Activated CD8-positive, alpha-beta T cell treated with anti-CD3 and anti-CD28 coated beads for 36 hours (primary cell): ENCODE data around the gene TGDS. TPM values are rescaled to one million over a fixed set of nuclear protein-coding genes. Genes with fewer than 3 reads are reported as not detected.
A peak's percentile ranks its signal among the peaks of the same experiment; 100 is the strongest.

Experiments
- ATAC-seq: fragments of 200-7000 bp; cut with Tn5 transposase; one replicate; pipeline ENCODE4 v1.10.0; 2021; ENCODE audit warnings: mild to moderate bottlenecking, moderate library complexity
- CTCF ChIA-PET: fragments of 350-600 bp; sonication (Branson Sonifier 250); formaldehyde crosslinking; loops from one replicate; lab custom pipeline; 2021; ENCODE audit warnings: antibody characterized with exemption; lab: Charles Lee
- POLR2A ChIA-PET: fragments of 350-600 bp; sonication (Branson Sonifier 250); formaldehyde crosslinking; loops from one replicate; lab custom pipeline; 2021; ENCODE audit warnings: antibody characterized with exemption; lab: Charles Lee
- DNase-seq: peaks from one replicate; pipeline ENCODE4 v3.0.0-alpha.2; 2020
- H3K27ac Mint-ChIP-seq: one replicate; pipeline ENCODE4 v1.8.0; 2021; ENCODE audit warnings: mild to moderate bottlenecking, mixed read lengths
- H3K27me3 Mint-ChIP-seq: one replicate; pipeline ENCODE4 v1.8.0; 2021; ENCODE audit warnings: mixed read lengths
- H3K36me3 Mint-ChIP-seq: one replicate; pipeline ENCODE4 v1.8.0; 2021; ENCODE audit warnings: low read depth, mixed read lengths
- H3K4me1 Mint-ChIP-seq: one replicate; pipeline ENCODE4 v1.8.0; 2021; ENCODE audit warnings: low read depth, mixed read lengths
- H3K4me3 Mint-ChIP-seq: one replicate; pipeline ENCODE4 v1.8.0; 2021; ENCODE audit warnings: mild to moderate bottlenecking, moderate library complexity, mixed read lengths
- H3K9me3 Mint-ChIP-seq: one replicate; pipeline ENCODE4 v1.8.0; 2021; ENCODE audit warnings: mixed read lengths
- CTCF ChIP-seq: fragments of 200-600 bp; IDR thresholded peaks from one replicate; pipeline ENCODE4 v1.8.0; 2022; ENCODE audit warnings: antibody characterized with exemption, mild to moderate bottlenecking
- intact Hi-C: fragments of 100-400 bp; cut with micrococcal nuclease; formaldehyde crosslinking; loops from one replicate; pipeline ENCODE4 v1.10.0; 2022
- total RNA-seq, 2 experiments: library from RNA; stranded (reverse); gene quantifications; one replicate each; pipeline ENCODE4 v1.2.3, GENCODE V29; 2021

TGDS gene
- total RNA-seq, 2 experiments from 2014 or later: 24.0 to 27.0 TPM

DNA sequence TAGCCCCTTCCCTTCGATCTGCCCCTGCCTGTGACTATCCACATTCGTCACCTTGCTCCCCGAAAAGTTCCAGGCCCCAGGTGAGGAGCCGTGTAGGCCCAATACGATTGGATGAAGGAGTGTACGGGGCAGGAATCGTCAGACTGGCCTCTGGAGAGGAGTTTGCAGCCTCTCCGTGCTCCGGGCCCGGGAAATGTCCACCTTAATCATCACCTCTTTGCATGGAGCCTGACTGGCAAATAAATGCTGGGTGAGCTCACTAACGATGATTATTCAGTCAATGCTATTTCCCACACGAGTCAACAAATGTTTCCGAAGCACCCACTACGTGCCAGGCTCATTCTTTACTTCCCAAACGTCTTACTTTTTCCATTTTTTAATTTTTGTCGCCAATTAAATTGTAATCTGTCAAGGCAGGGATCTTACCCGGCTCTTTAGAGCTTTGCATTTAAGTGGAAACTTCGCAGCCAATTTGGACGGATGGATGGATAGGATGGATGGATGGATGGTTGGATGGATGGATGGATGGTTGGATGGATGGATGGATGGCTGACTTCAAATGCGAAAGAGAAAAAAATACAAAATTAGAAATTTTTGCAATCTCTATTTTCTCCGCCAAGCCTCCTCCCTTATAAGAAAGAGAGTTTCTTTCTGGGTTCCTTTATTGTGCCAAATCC lies 45.8 kb downstream of the TGDS start:
- H3K36me3 Mint-ChIP-seq: peaks cover 3% of the 10 kb centered on the region
- peaks cover 15% of the 10 kb centered on the region for H3K4me1 Mint-ChIP-seq
- intact Hi-C loops: no loop called here
- no peak for TF ChIP-seq CTCF
- peaks cover 3% of the 10 kb centered on the region for H3K27me3 Mint-ChIP-seq
- POLR2A ChIA-PET: interaction anchor here (1.1 to 3.3 kb wide), 5 partner anchors 15 to 52 kb away, joined by 3 to 27 read pairs (median 5); partner anchors contain the start of genes GPR180 and TGDS
- CTCF ChIA-PET: interaction anchor here (0.8 to 3.9 kb wide), 5 partner anchors 10 to 115 kb away, joined by 3 to 26 read pairs (median 4); no protein-coding TSS in a partner anchor
- peak overlapping the region; percentile 85 for H3K4me3 Mint-ChIP-seq
- H3K27ac Mint-ChIP-seq: peak overlapping the region; percentile 98
- peak; percentile 1 for ATAC-seq
- DNase-seq: no peak
- no peaks in the 10 kb centered on the region for H3K9me3 Mint-ChIP-seq

GRCh38 chr13:94549232-94550061 lies 46.5 kb downstream of the TGDS start:
- Mint-ChIP-seq H3K4me1 (peaks cover 15% of the 10 kb centered on the region), H3K4me3 (peak overlapping the region; percentile 85), H3K36me3 (peaks cover 3% of the 10 kb centered on the region), H3K27me3 (peaks cover 3% of the 10 kb centered on the region), H3K27ac (peak overlapping the region; percentile 98), H3K9me3 (no peaks in the 10 kb centered on the region)
- CTCF ChIA-PET: interaction anchor here (0.7 to 3.9 kb wide), 8 partner anchors 11 to 114 kb away, joined by 3 to 26 read pairs (median 4); no protein-coding TSS in a partner anchor
- intact Hi-C loops: loop anchor here (5.0 kb wide), 2 partner anchors 48 to 112 kb away; partner anchors contain the start of gene TGDS
- DNase-seq (peak; percentile 95), ATAC-seq (peak; percentile 93)
- POLR2A ChIA-PET: interaction anchor here (0.7 to 3.3 kb wide), 9 partner anchors 14 to 121 kb away, joined by 3 to 27 read pairs (median 5); partner anchors contain the start of genes GPR180 and TGDS
- no peak for TF ChIP-seq CTCF

- Mint-ChIP-seq H3K4me1 (peaks cover 15% of the 10 kb centered on the region), H3K9me3 (no peaks in the 10 kb centered on the region), H3K27me3 (peaks cover 3% of the 10 kb centered on the region), H3K4me3 (peak overlapping the region; percentile 85), H3K36me3 (peaks cover 3% of the 10 kb centered on the region), H3K27ac (peak overlapping the region; percentile 98)
- intact Hi-C loops: loop anchor here (5.0 kb wide), 2 partner anchors 48 to 112 kb away; partner anchors contain the start of gene TGDS
- POLR2A ChIA-PET: interaction anchor here (0.7 to 3.3 kb wide), 9 partner anchors 14 to 121 kb away, joined by 3 to 27 read pairs (median 5); partner anchors contain the start of genes GPR180 and TGDS
- CTCF ChIA-PET: interaction anchor here (0.7 to 3.9 kb wide), 8 partner anchors 18 to 748 kb away, joined by 3 to 26 read pairs (median 3); partner anchors contain the start of gene TGDS
- no peak for TF ChIP-seq CTCF
- DNase-seq: peak; percentile 63
- ATAC-seq: peak; percentile 43
These were observed 47.1 kb downstream of the TGDS start for GRCh38 chr13:94548821-94549231.

DNA sequence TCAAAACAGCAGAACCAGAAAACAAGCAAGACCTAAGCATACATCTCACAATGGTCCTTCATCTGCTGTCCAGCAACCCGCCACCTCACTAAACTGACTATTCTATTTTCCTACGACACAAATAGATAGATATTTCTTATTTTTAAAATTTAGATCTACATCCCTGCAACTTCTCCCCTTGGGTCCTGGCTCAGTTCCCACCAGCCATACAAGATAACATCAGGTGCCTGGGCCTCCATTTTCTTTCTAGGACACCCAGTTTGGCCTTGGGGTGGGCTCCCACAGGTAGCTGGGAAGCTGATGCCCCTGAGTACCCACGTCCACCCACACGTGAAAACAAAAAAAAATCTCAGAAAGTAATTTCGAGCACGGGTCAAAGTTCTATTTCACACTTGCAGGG lies 47.6 kb downstream of the TGDS start:
- POLR2A ChIA-PET: interaction anchor here (0.7 to 3.3 kb wide), 7 partner anchors 13 to 120 kb away, joined by 3 to 27 read pairs (median 5); partner anchors contain the start of genes GPR180 and TGDS
- Mint-ChIP-seq H3K9me3 (no peaks in the 10 kb centered on the region), H3K27ac (peak overlapping the region; percentile 98), H3K27me3 (peaks cover 3% of the 10 kb centered on the region), H3K4me3 (peak overlapping the region; percentile 85), H3K36me3 (peaks cover 3% of the 10 kb centered on the region), H3K4me1 (peaks cover 15% of the 10 kb centered on the region)
- no peak for TF ChIP-seq CTCF
- intact Hi-C loops: loop anchor here (5.0 kb wide), 2 partner anchors 49 to 111 kb away; partner anchors contain the start of gene TGDS
- DNase-seq (no peak), ATAC-seq (peak; percentile 1)
- CTCF ChIA-PET: interaction anchor here (0.7 to 3.9 kb wide), 6 partner anchors 18 to 749 kb away, joined by 3 to 26 read pairs (median 4); partner anchors contain the start of gene TGDS
